SH-SY5Y (cell line): Measurements from ENCODE around the gene RNASE3.

ENCODE experiments used
- GATA2 ChIP-seq: IDR thresholded peaks from 2 replicates; pipeline ENCODE4 v1.6.1; 2011; ENCODE audit warnings: mild to moderate bottlenecking, low read depth, low read length
- GATA3 ChIP-seq: IDR thresholded peaks from 2 replicates; pipeline ENCODE4 v1.6.1; 2011; ENCODE audit warnings: low read depth, mild to moderate bottlenecking, low read length, moderate library complexity

DNA sequence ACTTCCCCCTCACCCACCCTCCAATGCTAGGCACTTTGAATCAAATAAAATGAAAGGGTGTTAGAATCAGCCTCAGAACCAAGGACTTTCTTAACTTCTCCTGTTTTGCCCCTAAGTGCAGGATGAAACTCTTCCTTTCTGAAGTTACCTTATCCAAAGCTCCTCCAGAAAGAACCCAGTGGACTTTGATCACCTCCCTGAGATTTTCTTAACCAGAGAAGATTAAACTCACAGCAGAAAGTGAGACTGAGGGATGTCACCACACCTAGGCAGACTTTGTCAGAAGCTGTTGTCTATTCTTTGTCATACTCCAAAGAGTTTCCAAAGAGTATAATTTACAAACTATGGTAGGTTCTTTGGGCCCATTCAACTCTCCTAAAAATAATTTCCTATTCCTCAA, 14.2 kb upstream of the RNASE3 start:
- TF ChIP-seq GATA2 (no peak), GATA3 (no peak)
